Measurements from ENCODE around the gene EFCAB9. TPM values are rescaled to one million over a fixed set of nuclear protein-coding genes. Genes with fewer than 3 reads are reported as not detected.

EFCAB9 gene
- total RNA-seq, 1 experiment from 2014 or later = not detected

GRCh38 chr5:172163346-172163745, 30.6 kb upstream of the EFCAB9 start (continued):
- TF ChIP-seq, protein P1, sequence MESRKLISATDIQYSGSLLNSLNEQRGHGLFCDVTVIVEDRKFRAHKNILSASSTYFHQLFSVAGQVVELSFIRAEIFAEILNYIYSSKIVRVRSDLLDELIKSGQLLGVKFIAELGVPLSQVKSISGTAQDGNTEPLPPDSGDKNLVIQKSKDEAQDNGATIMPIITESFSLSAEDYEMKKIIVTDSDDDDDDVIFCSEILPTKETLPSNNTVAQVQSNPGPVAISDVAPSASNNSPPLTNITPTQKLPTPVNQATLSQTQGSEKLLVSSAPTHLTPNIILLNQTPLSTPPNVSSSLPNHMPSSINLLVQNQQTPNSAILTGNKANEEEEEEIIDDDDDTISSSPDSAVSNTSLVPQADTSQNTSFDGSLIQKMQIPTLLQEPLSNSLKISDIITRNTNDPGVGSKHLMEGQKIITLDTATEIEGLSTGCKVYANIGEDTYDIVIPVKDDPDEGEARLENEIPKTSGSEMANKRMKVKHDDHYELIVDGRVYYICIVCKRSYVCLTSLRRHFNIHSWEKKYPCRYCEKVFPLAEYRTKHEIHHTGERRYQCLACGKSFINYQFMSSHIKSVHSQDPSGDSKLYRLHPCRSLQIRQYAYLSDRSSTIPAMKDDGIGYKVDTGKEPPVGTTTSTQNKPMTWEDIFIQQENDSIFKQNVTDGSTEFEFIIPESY (IDR thresholded peaks at IDR 0.05; ENCODE audit: extremely low read depth, insufficient replicate concordance, low read length) = no peak

GRCh38 chr5:172164769-172165212, 29.2 kb upstream of the EFCAB9 start:
- peaks cover 3% of the 10 kb centered on the region; the same call in 1 of the 2 replicates for H3K79me2 ChIP-seq (ENCODE audit: insufficient read depth, low read length)
- H3K9ac ChIP-seq (ENCODE audit: low read length) = no peak overlapping the region
- BruUV-seq (replicated peaks) = no TSS peak
- TF ChIP-seq JUND (IDR thresholded peaks at IDR 0.05) (no peak), CTCF (IDR thresholded peaks at IDR 0.05 in 2 of 3, conservative IDR thresholded peaks at IDR 0.05 in 1 of 3; ENCODE audit: borderline replicate concordance in 1 of 3, insufficient read depth in 1 of 3, low read depth in 2 of 3, low read length in 2 of 3) (no peak), SP1 (IDR thresholded peaks at IDR 0.05; ENCODE audit: low read depth) (no peak), MAX (IDR thresholded peaks at IDR 0.05) (no peak), TCF7L2 (IDR thresholded peaks at IDR 0.05; ENCODE audit: borderline replicate concordance, extremely low read depth, insufficient read depth, insufficient read length) (no peak), EZH2 (IDR thresholded peaks at IDR 0.05) (no peak), YY1 (IDR thresholded peaks at IDR 0.05; ENCODE audit: extremely low read depth, insufficient replicate concordance, low read depth, low read length) (no peak), ZNF274 (IDR thresholded peaks at IDR 0.05; ENCODE audit: low read depth, low read length) (no peak), EZH2phosphoT487 (IDR thresholded peaks at IDR 0.05; ENCODE audit: borderline replicate concordance) (no peak), POLR2A (IDR thresholded peaks at IDR 0.05; ENCODE audit: borderline replicate concordance, extremely low read depth, insufficient read depth, insufficient read length) (no peak), ATF3 (IDR thresholded peaks at IDR 0.05) (no peak), ZFX (IDR thresholded peaks at IDR 0.05) (no peak), ELF1 (IDR thresholded peaks at IDR 0.05; ENCODE audit: borderline replicate concordance, low read depth) (no peak), EGR1 (IDR thresholded peaks at IDR 0.05; ENCODE audit: low read depth) (no peak), CBX3 (IDR thresholded peaks at IDR 0.05; ENCODE audit: low read depth) (no peak), FOSL1 (IDR thresholded peaks at IDR 0.05; ENCODE audit: low read depth) (no peak), POLR2AphosphoS5 (IDR thresholded peaks at IDR 0.05; ENCODE audit: low read depth, low read length) (no peak), SIN3A (IDR thresholded peaks at IDR 0.05; ENCODE audit: low read depth) (no peak)
- TF ChIP-seq, protein P2, sequence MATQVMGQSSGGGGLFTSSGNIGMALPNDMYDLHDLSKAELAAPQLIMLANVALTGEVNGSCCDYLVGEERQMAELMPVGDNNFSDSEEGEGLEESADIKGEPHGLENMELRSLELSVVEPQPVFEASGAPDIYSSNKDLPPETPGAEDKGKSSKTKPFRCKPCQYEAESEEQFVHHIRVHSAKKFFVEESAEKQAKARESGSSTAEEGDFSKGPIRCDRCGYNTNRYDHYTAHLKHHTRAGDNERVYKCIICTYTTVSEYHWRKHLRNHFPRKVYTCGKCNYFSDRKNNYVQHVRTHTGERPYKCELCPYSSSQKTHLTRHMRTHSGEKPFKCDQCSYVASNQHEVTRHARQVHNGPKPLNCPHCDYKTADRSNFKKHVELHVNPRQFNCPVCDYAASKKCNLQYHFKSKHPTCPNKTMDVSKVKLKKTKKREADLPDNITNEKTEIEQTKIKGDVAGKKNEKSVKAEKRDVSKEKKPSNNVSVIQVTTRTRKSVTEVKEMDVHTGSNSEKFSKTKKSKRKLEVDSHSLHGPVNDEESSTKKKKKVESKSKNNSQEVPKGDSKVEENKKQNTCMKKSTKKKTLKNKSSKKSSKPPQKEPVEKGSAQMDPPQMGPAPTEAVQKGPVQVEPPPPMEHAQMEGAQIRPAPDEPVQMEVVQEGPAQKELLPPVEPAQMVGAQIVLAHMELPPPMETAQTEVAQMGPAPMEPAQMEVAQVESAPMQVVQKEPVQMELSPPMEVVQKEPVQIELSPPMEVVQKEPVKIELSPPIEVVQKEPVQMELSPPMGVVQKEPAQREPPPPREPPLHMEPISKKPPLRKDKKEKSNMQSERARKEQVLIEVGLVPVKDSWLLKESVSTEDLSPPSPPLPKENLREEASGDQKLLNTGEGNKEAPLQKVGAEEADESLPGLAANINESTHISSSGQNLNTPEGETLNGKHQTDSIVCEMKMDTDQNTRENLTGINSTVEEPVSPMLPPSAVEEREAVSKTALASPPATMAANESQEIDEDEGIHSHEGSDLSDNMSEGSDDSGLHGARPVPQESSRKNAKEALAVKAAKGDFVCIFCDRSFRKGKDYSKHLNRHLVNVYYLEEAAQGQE (IDR thresholded peaks at IDR 0.05; ENCODE audit: low read depth) = no peak

More at GRCh38 chr5:172164769-172165212, 29.2 kb upstream of the EFCAB9 start:
- no peaks in the 10 kb centered on the region for H3K27me3 ChIP-seq (ENCODE audit: insufficient read depth, low read length)
- no peaks in the 10 kb centered on the region for H3K9me3 ChIP-seq (ENCODE audit: control insufficient read depth in 1 of 2, insufficient read depth in 1 of 2, low read depth in 1 of 2, low read length in 2 of 2)
- H3K4me2 ChIP-seq (ENCODE audit: low read length) = no peak overlapping the region
- H3K36me3 ChIP-seq (ENCODE audit: control insufficient read depth in 1 of 2, insufficient read depth in 2 of 2, low read length in 2 of 2) = no peaks in the 10 kb centered on the region
- no peaks in the 10 kb centered on the region; a peak in 2 of 4 replicates for H3K4me1 ChIP-seq (ENCODE audit: control insufficient read depth in 1 of 2, insufficient read depth in 2 of 2, low read length in 2 of 2)
- H3K27ac ChIP-seq (ENCODE audit: low read depth, low read length) = no peak overlapping the region
- RAD21 ChIA-PET (ENCODE audit: low non-redundant PET in 1 of 2, low total read pairs in 2 of 2, uncharacterized antibody in 2 of 2, unreplicated experiment in 2 of 2) = no interaction called here
- ATAC-seq = no peak
- H4K20me1 ChIP-seq (ENCODE audit: insufficient read depth) = no peaks in the 10 kb centered on the region
- CTCF ChIA-PET = no interaction called here
- POLR2A ChIA-PET = no interaction called here
- no peaks in the 10 kb centered on the region for H3K9me2 ChIP-seq (ENCODE audit: insufficient read depth)
- H2AFZ ChIP-seq (ENCODE audit: low read depth, low read length, poor library complexity, severe bottlenecking) = no peak overlapping the region
- H3K4me3 ChIP-seq (replicated peaks in 1 of 2; ENCODE audit: low read depth in 1 of 2, low read length in 2 of 2) = no peak overlapping the region
- no peak for DNase-seq (ENCODE audit: low read depth, low spot score)
- intact Hi-C loops (cut with micrococcal nuclease) = no loop called here
